Ecto neural progenitor cell (in vitro differentiated cells): ENCODE results near the gene FCGR2B.
"Not testable (repeated sequence)": the region's sequence is repeated elsewhere in the genome, so short reads cannot be mapped to it uniquely, and the experiment has no call there.

Experiments used
- DNase-seq: peaks from one replicate; pipeline ENCODE4 v3.0.0-alpha.2; 2018; ENCODE audit warnings: low spot score

Gene FCGR2B

GRCh38 chr1:161647507-161648360, 15.2 kb upstream of the FCGR2B start:
- DNase-seq = not testable (repeated sequence)

DNA sequence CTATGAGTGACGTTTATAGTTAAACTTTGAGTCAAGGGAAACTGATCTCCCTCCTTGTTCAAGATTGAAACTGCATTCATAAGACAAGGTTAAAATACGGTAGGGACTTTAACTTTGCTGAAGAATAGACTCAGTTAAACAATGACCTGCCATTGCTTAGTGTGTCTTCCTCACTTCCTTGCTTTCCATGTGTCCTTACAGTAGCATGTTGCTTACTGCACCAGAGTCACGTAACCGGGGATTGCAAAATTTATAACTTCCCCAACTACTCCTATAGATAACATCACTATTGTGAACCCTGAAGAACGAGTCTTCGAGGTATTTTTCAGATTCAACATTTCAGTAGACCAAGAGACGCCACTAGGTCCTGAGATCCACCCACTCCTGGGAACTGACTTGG, 9.4 kb upstream of the FCGR2B start:
- not testable (repeated sequence) for DNase-seq

- not testable (repeated sequence) for DNase-seq
Measured at GRCh38 chr1:161653971-161654370, 9.0 kb upstream of the FCGR2B start.

- DNase-seq = not testable (repeated sequence)
Measured at GRCh38 chr1:161658524-161658923, 4.4 kb upstream of the FCGR2B start.

- DNase-seq = not testable (repeated sequence)
Measured at GRCh38 chr1:161661660-161662311, 1.2 kb upstream of the FCGR2B start.

DNA sequence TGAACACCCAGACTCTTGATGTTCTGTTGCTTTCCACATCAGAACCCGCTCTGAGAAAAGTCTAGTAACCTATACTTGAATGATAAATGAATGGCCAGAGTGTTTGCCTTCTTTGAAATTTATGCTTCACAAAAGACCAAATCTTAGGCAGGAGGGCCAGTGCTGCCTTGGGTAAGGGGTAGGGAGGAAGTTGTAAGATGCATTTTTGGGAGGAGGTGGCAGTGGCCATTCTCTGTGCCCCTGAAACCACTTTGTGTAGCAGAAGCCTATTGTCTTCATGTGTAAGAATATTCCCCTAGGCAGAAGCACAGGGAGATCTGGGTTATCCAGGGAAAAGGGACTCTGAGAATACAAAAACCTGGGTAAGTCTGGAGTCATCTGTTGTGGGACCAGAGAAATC, 626 bp downstream of the FCGR2B start:
- not testable (repeated sequence) for DNase-seq

GRCh38 chr1:161664689-161665088, 1.7 kb downstream of the FCGR2B start:
- DNase-seq = not testable (repeated sequence)

DNA sequence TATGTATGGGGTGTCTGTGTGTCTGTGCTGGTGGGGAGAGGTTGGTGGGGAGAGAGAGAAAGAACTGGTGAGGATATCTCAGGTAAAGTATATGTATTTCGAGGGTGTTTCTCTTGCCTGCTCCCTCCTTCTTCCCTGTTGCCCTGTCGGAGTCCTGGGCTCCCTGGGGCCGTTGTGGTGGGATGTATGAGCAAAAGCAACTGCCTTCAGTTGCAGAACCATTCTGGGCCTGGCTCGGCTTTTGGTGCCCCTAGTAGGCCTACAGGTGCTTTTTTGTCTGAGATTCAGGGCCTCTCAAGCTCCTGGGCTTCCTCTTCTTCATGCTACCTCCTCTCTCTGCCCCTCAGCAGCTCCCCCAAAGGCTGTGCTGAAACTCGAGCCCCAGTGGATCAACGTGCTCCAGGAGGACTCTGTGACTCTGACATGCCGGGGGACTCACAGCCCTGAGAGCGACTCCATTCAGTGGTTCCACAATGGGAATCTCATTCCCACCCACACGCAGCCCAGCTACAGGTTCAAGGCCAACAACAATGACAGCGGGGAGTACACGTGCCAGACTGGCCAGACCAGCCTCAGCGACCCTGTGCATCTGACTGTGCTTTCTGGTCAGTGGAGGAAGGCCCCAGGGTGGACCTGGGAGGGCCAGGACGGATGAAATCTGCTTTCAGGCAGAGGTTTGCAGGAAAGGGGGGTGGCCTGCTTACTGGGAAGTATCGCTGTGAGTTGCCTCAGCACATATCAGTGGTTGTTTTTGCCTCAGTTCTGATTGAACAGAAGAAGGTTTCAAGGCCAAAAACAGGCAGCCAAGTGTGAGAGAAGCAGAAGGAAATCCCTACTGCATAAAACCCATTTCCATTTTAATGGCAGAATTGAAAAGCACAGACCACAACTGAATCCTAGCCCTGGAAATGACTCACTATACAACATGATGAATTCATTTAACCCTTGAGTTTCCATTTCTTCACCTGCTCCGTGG, 8.4 kb downstream of the FCGR2B start:
- DNase-seq = not testable (repeated sequence)

- DNase-seq = not testable (repeated sequence)
Measured at GRCh38 chr1:161673437-161673836, 10.5 kb downstream of the FCGR2B start.

- DNase-seq = not testable (repeated sequence)
Measured at GRCh38 chr1:161674447-161674846, 11.5 kb downstream of the FCGR2B start.

GRCh38 chr1:161674908-161675307, 12.0 kb downstream of the FCGR2B start:
- not testable (repeated sequence) for DNase-seq

DNA sequence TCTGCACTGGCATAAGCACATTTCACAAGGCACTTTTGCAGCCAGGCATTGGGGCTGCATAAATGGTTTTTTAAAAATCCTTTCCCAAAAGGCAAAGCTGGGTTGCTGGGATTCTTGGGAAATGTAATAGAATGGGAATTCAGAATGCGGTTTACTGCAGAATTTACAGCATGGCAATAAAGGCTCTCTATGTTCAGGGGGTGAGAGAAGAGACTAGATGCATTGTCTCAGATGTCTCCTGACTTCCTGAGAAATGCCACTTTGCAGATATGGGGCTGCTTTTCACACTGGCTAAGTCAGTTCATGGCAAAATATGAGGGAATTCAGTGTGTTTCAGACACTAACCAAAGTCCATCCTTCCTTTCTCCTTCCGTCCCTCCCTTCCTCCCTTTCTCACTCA, 13.5 kb downstream of the FCGR2B start:
- DNase-seq = no peak

- no peak for DNase-seq
Measured at GRCh38 chr1:161676958-161677689, 14.2 kb downstream of the FCGR2B start.

DNA sequence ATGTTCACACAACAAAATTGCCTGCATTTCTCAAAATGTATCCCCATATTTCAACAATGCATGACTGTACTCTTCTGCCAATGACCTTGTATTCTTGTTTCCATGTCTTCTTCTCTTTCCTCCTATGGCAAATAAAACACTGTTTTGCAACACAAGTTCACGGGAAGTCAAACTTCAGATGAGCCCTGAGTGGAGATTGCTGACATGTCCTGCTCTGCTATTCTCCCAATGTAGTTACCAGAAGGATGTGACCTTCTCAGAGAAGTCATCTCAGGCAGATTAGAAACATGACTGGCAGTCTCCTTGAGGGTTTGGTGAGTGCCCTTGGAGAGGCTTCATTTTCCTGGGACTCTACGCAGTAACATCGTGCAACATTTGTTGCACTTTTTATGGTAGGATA, 15.6 kb downstream of the FCGR2B start:
- DNase-seq = no peak

- no peak for DNase-seq
Measured at GRCh38 chr1:161681879-161682278, 18.9 kb downstream of the FCGR2B start.

- no peak for DNase-seq
Measured at GRCh38 chr1:161688946-161689345, 26.0 kb downstream of the FCGR2B start.

DNA sequence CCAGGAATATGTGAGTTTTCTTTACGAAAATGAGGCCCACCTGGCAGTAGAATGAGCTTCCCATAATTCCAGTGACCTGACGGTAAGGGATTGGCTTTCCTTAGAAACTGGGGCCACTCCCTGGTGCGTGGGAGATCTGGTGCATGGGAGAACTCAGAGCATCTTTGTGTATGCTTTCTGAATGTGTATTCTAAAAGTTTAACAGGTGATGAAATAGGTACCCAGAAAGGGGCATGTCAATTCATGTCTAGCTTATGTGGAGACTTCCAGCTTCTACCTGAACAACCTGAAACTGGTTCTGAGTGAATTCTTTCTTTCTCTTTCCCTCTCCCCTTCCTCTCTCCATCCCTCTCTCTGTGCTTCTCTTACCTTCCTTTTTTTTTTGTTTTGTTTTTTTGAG, 28.9 kb downstream of the FCGR2B start:
- DNase-seq = no peak

DNA sequence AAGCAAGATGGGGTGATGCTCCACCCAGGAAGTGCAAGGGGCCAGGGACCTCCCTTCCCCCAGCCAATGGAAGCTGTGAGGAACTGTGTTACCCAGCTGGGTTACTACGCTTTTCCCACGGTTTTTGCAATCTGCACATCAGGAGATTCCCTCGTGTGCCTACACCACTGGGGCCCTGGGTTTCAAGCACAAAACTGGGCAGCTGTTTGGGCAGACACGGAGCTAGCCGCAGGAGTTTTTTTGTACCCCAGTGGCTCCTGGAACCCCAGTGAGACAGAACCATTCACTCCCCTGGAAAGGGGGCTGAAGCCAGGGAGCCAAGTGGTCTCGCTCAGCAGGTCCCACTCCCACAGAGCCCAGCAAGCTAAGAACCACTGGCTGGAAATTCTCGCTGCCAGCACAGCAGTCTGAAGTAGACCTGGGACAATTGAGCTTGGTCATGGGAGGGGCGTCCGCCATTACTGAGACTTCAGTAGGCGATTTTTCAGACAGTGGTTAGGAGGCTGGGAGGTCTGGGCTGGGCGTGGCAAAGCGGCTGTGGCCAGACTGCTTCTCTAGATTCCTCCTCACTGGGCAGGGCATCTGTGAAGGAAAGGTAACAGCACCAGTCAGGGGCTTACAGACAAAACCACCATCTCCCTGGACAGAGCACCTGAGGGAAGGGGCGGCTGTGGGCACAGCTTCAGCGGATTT, 30.2 kb downstream of the FCGR2B start:
- DNase-seq = not testable (repeated sequence)

DNA sequence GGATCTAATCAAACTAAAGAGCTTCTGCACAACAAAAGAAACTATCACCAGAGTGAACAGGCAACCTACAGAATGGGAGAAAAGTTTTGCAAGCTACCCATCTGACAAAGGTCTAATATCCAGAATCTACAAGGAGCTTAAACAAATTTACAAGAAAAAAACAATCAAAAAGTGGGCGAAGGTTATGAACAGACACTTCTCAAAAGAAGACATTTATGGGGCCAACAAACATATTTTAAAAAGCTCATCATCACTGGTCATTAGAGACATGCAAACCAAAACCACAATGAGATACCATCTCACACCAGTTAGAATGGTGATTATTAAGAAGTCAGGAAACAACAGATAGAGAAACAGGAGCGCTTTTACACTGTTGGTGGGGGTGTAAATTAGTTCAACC, 35.4 kb downstream of the FCGR2B start:
- not testable (repeated sequence) for DNase-seq

GRCh38 chr1:161702250-161702649, 39.3 kb downstream of the FCGR2B start:
- no peak for DNase-seq

DNA sequence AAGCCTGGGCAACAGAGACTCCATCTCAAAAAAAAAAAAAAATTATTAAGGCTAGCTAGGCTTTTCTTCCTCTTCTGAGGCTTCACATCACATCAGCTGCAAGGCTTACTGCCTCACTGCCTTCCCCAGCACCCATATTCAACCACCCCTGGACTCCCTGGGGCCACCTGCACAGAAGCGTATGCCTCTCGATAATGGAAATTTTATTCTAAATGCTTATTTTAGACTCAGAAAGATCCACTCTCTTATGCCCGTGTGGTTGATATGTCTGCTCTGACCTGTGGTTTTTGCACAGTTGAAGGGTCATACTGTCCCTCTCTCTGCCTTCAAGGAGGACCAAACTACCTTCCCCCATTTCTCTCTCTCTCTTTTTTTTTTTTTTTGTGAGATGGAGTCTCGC, 42.6 kb downstream of the FCGR2B start:
- DNase-seq = no peak
